A549 (cell line): ENCODE data around the gene PLCB1. TPM values are rescaled to one million over a fixed set of nuclear protein-coding genes. Genes with fewer than 3 reads are reported as not detected.

Source experiments
- ATAC-seq, 2 experiments: fragments of 200-7000 bp in 1 of 2; fragments of >200 bp in 1 of 2; cut with Nextera tagmentation in 1 of 2; cut with Tn5 transposase in 1 of 2; 3 replicates each; pipeline versions ENCODE4 v1.8.0 to v1.9.1; 2018 to 2020; ENCODE audit warnings: mild to moderate bottlenecking in 1 of 2, moderate library complexity in 1 of 2
- CTCF ChIA-PET: fragments of 300-600 bp; sonication (Branson Sonifier 250); formaldehyde crosslinking; extraction: SDS; loops from one replicate; lab custom pipeline; 2021; ENCODE audit warnings: antibody characterized with exemption, inconsistent platforms; lab: Yijun Ruan, JAX
- POLR2A ChIA-PET: fragments of 350-600 bp; formaldehyde crosslinking; extraction: SDS; loops from one replicate; lab custom pipeline; 2021; ENCODE audit warnings: antibody characterized with exemption, inconsistent platforms; lab: Yijun Ruan, JAX
- DNase-seq, 2 experiments: peaks; one replicate each; pipeline versions ENCODE4 v3.0.0 to v3.0.0-alpha.2; 2011 to 2016; ENCODE audit warnings: low read depth in 1 of 2, low spot score in 1 of 2
- FAIRE-seq: peaks from 2 replicates; lab custom pipeline; 2011; peaks lifted over from hg19 to GRCh38; lab: Jason Lieb, UNC
- H3K27ac ChIP-seq, 2 experiments: fragments of >200 bp; sonication (Bioruptor Twin); formaldehyde crosslinking; 3 replicates each; pipeline ENCODE4 v1.5.1; 2016 to 2017
- H3K4me1 ChIP-seq: fragments of >200 bp; sonication (Bioruptor Twin); formaldehyde crosslinking; 3 replicates; pipeline ENCODE4 v1.6.1; 2016
- H3K4me2 ChIP-seq: fragments of >200 bp; sonication (Bioruptor Twin); formaldehyde crosslinking; 3 replicates; pipeline ENCODE4 v1.6.1; 2016
- H3K4me3 ChIP-seq: fragments of >200 bp; sonication (Bioruptor Twin); formaldehyde crosslinking; 3 replicates; pipeline ENCODE4 v1.5.1; 2016
- H3K9me3 ChIP-seq: fragments of >200 bp; sonication (Bioruptor Twin); formaldehyde crosslinking; 3 replicates; pipeline ENCODE4 v1.6.1; 2016
- CBX2 ChIP-seq: fragments of 200-600 bp; sonication (generic); IDR thresholded peaks from 2 replicates; pipeline ENCODE4 v1.6.1; 2016; ENCODE audit warnings: low read depth, mild to moderate bottlenecking, borderline replicate concordance
- FOSL2 ChIP-seq, 2 experiments: fragments of 450-650 bp in 1 of 2; fragments of >200 bp in 1 of 2; sonication (Bioruptor Twin) in 1 of 2; formaldehyde crosslinking; IDR thresholded peaks; 2 replicates each; pipeline versions ENCODE4 v1.5.0 to v1.6.1; 2016 to 2020; ENCODE audit warnings: mild to moderate bottlenecking in 1 of 2, moderate library complexity in 1 of 2
- HDAC2 ChIP-seq: fragments of 200-600 bp; sonication (generic); IDR thresholded peaks from 2 replicates; pipeline ENCODE4 v1.6.1; 2016
- HES2 ChIP-seq: fragments of >200 bp; sonication (Bioruptor Twin); formaldehyde crosslinking; IDR thresholded peaks from 2 replicates; pipeline ENCODE4 v1.6.1; 2016
- HMGXB4 ChIP-seq: fragments of 250-450 bp; sonication (Bioruptor Pico); IDR thresholded peaks from 2 replicates; pipeline ENCODE4 v1.5.0; 2021; ENCODE audit warnings: mild to moderate bottlenecking, moderate library complexity, borderline replicate concordance
- JUN ChIP-seq, 2 experiments: fragments of >200 bp; sonication (Bioruptor Twin); formaldehyde crosslinking; IDR thresholded peaks; 2 replicates in 1 of 2; 3 replicates in 1 of 2; pipeline ENCODE4 v1.6.1; 2016 to 2017
- JUNB ChIP-seq: fragments of >200 bp; sonication (Bioruptor Twin); formaldehyde crosslinking; IDR thresholded peaks from 2 replicates; pipeline ENCODE4 v1.6.1; 2016
- MAX ChIP-seq: IDR thresholded peaks from 2 replicates; pipeline ENCODE4 v1.6.1; 2012
- MYC ChIP-seq: IDR thresholded peaks from 2 replicates; pipeline ENCODE4 v1.6.1; 2012; ENCODE audit warnings: mild to moderate bottlenecking, inconsistent platforms, low read length, improper control_type of control experiment, borderline replicate concordance
- NPAS2 ChIP-seq: fragments of 250-450 bp; sonication (Bioruptor Pico); IDR thresholded peaks from 2 replicates; pipeline ENCODE4 v1.8.0; 2022; ENCODE audit warnings: mild to moderate bottlenecking, moderate library complexity, borderline replicate concordance
- PHF8 ChIP-seq: fragments of 200-600 bp; sonication (generic); IDR thresholded peaks from 2 replicates; pipeline ENCODE4 v1.6.1; 2016; ENCODE audit warnings: low read depth, mild to moderate bottlenecking, antibody characterized with exemption, moderate library complexity, borderline replicate concordance
- POLR2AphosphoS2 ChIP-seq: conservative IDR thresholded peaks from 2 replicates; pipeline ENCODE4 v1.6.1; 2012; ENCODE audit warnings: low read length, improper control_type of control experiment, inconsistent platforms
- RARB ChIP-seq: fragments of 250-450 bp; sonication (Bioruptor Pico); IDR thresholded peaks from 2 replicates; pipeline ENCODE4 v1.8.0; 2021; ENCODE audit warnings: mild to moderate bottlenecking, moderate library complexity
- REST ChIP-seq: fragments of 200-600 bp; sonication (generic); IDR thresholded peaks from 2 replicates; pipeline ENCODE4 v1.6.1; 2016; ENCODE audit warnings: antibody characterized with exemption, mild to moderate bottlenecking, moderate library complexity
- RFX5 ChIP-seq: fragments of 450-650 bp; IDR thresholded peaks from 2 replicates; pipeline ENCODE4 v1.7.1; 2014; ENCODE audit warnings: antibody characterized with exemption, mild to moderate bottlenecking, moderate library complexity
- RNF2 ChIP-seq: fragments of 200-600 bp; sonication (generic); IDR thresholded peaks from 2 replicates; pipeline ENCODE4 v1.6.1; 2016; ENCODE audit warnings: low read depth, mild to moderate bottlenecking, antibody characterized with exemption, moderate library complexity, borderline replicate concordance
- ZFP36 ChIP-seq: fragments of 450-650 bp; IDR thresholded peaks from 2 replicates; pipeline ENCODE4 v1.6.1; 2014; ENCODE audit warnings: borderline replicate concordance; ENCODE audit not compliant: partially characterized antibody
- ZNF302 ChIP-seq: fragments of 250-450 bp; sonication (Bioruptor Pico); IDR thresholded peaks from 2 replicates; pipeline ENCODE4 v1.9.0; 2021; ENCODE audit warnings: inconsistent platforms, mild to moderate bottlenecking, moderate library complexity
- ZSCAN20 ChIP-seq: fragments of 250-450 bp; sonication (Bioruptor Pico); IDR thresholded peaks from 2 replicates; pipeline ENCODE4 v1.8.0; 2022; ENCODE audit warnings: mild to moderate bottlenecking, moderate library complexity
- WGBS: methylation state at CpG from one replicate; pipeline ENCODE4 v1.1.6; 2017; ENCODE audit errors: missing lambda C conversion rate; 5-methylcytosine and 5-hydroxymethylcytosine counted together
- polyA plus RNA-seq, 4 experiments: library from polyadenylated mRNA; depleted of rRNA in 3 of 4; stranded (reverse); fragments of >200 nt; fragmentation: RNase III in 1 of 4; extraction: RNeasy Plus Mini Kit Qiagen cat#74134 plus additional on column Dnase treatment in 1 of 4; gene quantifications; 2 replicates in 3 of 4; 3 replicates in 1 of 4; pipeline ENCODE4 v1.2.3, GENCODE V29; 2011 to 2017

PLCB1 gene
- polyA plus RNA-seq, 2 of the 4 experiments (the other 2 are of a cell fraction): 0.97 to 6.3 TPM

GRCh38 chr20:8386991-8387390 is 254.9 kb downstream of the PLCB1 start:
- ChIA-PET POLR2A (no interaction called here), CTCF (interaction anchor here (0.6 to 4.4 kb wide), 6 partner anchors 9 to 450 kb away, joined by 3 to 25 read pairs (median 4); partner anchors contain the start of gene PLCB1)
- ATAC-seq: no peak
- no peak for DNase-seq
- Histone ChIP-seq H3K9me3 (no peaks in the 10 kb centered on the region), H3K4me2 (no peak overlapping the region), H3K4me3 (no peak overlapping the region), H3K4me1 (no peaks in the 10 kb centered on the region), H3K27ac (no peak overlapping the region)
- TF ChIP-seq HDAC2: no peak
- no peak for TF ChIP-seq RFX5
- TF ChIP-seq MYC: no peak
- TF ChIP-seq JUNB: no peak
- no peak for TF ChIP-seq JUN (IDR thresholded peaks at IDR 0.05)
- TF ChIP-seq HMGXB4: no peak
- no peak for TF ChIP-seq POLR2AphosphoS2
- TF ChIP-seq ZSCAN20 (CRISPR knock-in tag): no peak
- no peak for FAIRE-seq
- 28% methylated on average over 3 of the region's 3 CpGs for WGBS

GRCh38 chr20:8388141-8388540 is 256.1 kb downstream of the PLCB1 start:
- Histone ChIP-seq H3K9me3 (no peaks in the 10 kb centered on the region), H3K4me2 (no peak overlapping the region), H3K4me1 (no peaks in the 10 kb centered on the region), H3K27ac (no peak overlapping the region), H3K4me3 (no peak overlapping the region)
- CTCF ChIA-PET: interaction anchor here (0.7 to 4.4 kb wide), 15 partner anchors 13 to 452 kb away, joined by 3 to 25 read pairs (median 3); no protein-coding TSS in a partner anchor
- ATAC-seq (no peak), DNase-seq (no peak), FAIRE-seq (no peak)
- WGBS: 13% methylated on average over 2 of the region's 2 CpGs
- no peak for TF ChIP-seq REST
- no peak for TF ChIP-seq JUNB
- TF ChIP-seq ZNF302 (CRISPR knock-in tag): no peak
- no peak for TF ChIP-seq RNF2
- TF ChIP-seq FOSL2 (IDR thresholded peaks at IDR 0.05): no peak
- no peak for TF ChIP-seq FOSL2 (CRISPR knock-in tag; IDR thresholded peaks at IDR 0.05)
- POLR2A ChIA-PET: no interaction called here

GRCh38 chr20:8388707-8389106 is 256.6 kb downstream of the PLCB1 start:
- H3K27ac ChIP-seq: no peak overlapping the region
- no peak for ATAC-seq
- TF ChIP-seq PHF8 (no peak), HES2 (no peak), RARB (CRISPR knock-in tag) (no peak), JUN (IDR thresholded peaks at IDR 0.05) (no peak), NPAS2 (no peak), MAX (no peak), ZFP36 (no peak), FOSL2 (IDR thresholded peaks at IDR 0.05) (no peak), FOSL2 (CRISPR knock-in tag; IDR thresholded peaks at IDR 0.05) (no peak), ZSCAN20 (CRISPR knock-in tag) (no peak), MYC (no peak), CBX2 (no peak)
- TF ChIP-seq, all 56 proteins: peak for 0
- no peak for FAIRE-seq
- Histone ChIP-seq H3K4me1 (no peaks in the 10 kb centered on the region), H3K4me2 (no peak overlapping the region), H3K4me3 (no peak overlapping the region), H3K9me3 (no peaks in the 10 kb centered on the region)
- DNase-seq: no peak
- 93% methylated on average over 1 of the region's 1 CpG for WGBS
- ChIA-PET POLR2A (no interaction called here), CTCF (interaction anchor here (0.6 to 4.4 kb wide), 18 partner anchors 13 to 453 kb away, joined by 3 to 25 read pairs (median 3); no protein-coding TSS in a partner anchor)
